ENCODE data around the gene ZNF785. TPM values are rescaled to one million over a fixed set of nuclear protein-coding genes. Genes with fewer than 3 reads are reported as not detected.

Gene ZNF785
- total and polyA plus RNA-seq, 2 of the 13 experiments (the other 11 are each of a cell fraction or from before 2014, with no cell fraction given) = 0.01 TPM; not detected in 1

DNA sequence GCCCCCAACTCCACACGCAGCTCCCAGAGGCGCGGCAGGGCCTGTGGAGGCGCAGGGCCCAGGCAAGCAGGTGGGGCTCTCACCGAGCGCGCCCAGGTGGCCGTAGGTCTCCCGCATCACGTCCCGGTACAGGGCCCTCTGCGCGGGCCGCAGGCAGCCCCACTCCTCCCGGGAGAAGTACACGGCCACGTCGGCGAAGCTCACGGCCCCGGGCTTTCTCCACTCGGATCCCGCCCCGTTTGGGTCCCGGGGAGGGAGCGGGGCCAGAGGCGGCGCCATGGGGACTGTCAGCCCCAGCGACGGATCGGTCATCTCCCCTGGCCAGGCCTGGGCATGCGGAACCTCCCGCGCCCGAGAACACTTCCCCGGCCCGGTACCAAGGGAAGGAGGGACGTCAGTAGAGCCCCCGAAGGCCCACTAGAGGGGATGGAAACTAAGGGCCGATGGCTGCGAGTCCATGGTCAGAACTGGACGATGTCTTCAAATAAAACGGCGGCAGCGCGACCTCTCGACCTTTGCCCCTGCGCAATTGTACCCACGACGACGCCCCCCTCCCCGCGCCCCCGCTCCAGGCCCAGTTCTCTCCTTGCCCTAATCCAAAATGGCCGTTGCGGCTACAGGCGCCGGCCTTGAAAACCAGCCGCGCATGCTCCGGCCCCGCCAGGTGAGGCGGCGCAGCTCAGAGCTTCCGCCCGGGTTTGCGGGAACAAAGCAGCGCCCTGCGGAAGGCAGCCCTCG is 51.0 kb downstream of the ZNF785 start, which contains the start of gene ZNF747 (continued):
- TF ChIP-seq, protein P1, sequence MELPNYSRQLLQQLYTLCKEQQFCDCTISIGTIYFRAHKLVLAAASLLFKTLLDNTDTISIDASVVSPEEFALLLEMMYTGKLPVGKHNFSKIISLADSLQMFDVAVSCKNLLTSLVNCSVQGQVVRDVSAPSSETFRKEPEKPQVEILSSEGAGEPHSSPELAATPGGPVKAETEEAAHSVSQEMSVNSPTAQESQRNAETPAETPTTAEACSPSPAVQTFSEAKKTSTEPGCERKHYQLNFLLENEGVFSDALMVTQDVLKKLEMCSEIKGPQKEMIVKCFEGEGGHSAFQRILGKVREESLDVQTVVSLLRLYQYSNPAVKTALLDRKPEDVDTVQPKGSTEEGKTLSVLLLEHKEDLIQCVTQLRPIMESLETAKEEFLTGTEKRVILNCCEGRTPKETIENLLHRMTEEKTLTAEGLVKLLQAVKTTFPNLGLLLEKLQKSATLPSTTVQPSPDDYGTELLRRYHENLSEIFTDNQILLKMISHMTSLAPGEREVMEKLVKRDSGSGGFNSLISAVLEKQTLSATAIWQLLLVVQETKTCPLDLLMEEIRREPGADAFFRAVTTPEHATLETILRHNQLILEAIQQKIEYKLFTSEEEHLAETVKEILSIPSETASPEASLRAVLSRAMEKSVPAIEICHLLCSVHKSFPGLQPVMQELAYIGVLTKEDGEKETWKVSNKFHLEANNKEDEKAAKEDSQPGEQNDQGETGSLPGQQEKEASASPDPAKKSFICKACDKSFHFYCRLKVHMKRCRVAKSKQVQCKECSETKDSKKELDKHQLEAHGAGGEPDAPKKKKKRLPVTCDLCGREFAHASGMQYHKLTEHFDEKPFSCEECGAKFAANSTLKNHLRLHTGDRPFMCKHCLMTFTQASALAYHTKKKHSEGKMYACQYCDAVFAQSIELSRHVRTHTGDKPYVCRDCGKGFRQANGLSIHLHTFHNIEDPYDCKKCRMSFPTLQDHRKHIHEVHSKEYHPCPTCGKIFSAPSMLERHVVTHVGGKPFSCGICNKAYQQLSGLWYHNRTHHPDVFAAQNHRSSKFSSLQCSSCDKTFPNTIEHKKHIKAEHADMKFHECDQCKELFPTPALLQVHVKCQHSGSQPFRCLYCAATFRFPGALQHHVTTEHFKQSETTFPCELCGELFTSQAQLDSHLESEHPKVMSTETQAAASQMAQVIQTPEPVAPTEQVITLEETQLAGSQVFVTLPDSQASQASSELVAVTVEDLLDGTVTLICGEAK (IDR thresholded peaks at IDR 0.05) = 0 out of 2 replicates have a peak, but pooled peaks have one; percentile 16
- TF ChIP-seq, protein P1 (CRISPR knock-in tag; IDR thresholded peaks at IDR 0.05) = peak; percentile 66
- TF ChIP-seq MED13 (CRISPR knock-in tag; IDR thresholded peaks at IDR 0.05) = peak; percentile 49; the same call in 1 of the 2 replicates
- TF ChIP-seq, protein P2, sequence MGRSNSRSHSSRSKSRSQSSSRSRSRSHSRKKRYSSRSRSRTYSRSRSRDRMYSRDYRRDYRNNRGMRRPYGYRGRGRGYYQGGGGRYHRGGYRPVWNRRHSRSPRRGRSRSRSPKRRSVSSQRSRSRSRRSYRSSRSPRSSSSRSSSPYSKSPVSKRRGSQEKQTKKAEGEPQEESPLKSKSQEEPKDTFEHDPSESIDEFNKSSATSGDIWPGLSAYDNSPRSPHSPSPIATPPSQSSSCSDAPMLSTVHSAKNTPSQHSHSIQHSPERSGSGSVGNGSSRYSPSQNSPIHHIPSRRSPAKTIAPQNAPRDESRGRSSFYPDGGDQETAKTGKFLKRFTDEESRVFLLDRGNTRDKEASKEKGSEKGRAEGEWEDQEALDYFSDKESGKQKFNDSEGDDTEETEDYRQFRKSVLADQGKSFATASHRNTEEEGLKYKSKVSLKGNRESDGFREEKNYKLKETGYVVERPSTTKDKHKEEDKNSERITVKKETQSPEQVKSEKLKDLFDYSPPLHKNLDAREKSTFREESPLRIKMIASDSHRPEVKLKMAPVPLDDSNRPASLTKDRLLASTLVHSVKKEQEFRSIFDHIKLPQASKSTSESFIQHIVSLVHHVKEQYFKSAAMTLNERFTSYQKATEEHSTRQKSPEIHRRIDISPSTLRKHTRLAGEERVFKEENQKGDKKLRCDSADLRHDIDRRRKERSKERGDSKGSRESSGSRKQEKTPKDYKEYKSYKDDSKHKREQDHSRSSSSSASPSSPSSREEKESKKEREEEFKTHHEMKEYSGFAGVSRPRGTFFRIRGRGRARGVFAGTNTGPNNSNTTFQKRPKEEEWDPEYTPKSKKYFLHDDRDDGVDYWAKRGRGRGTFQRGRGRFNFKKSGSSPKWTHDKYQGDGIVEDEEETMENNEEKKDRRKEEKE (IDR thresholded peaks at IDR 0.05) = no peak
- TF ChIP-seq ZNF331 (CRISPR knock-in tag; IDR thresholded peaks at IDR 0.05) = peak; percentile 72; the same call in 1 of the 2 replicates
- TF ChIP-seq, protein P3, sequence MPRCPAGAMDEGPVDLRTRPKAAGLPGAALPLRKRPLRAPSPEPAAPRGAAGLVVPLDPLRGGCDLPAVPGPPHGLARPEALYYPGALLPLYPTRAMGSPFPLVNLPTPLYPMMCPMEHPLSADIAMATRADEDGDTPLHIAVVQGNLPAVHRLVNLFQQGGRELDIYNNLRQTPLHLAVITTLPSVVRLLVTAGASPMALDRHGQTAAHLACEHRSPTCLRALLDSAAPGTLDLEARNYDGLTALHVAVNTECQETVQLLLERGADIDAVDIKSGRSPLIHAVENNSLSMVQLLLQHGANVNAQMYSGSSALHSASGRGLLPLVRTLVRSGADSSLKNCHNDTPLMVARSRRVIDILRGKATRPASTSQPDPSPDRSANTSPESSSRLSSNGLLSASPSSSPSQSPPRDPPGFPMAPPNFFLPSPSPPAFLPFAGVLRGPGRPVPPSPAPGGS (CRISPR knock-in tag; IDR thresholded peaks at IDR 0.05) = no peak
- TF ChIP-seq RBM22 (optimal IDR thresholded peaks at IDR 0.05; ENCODE audit: low read length) = no peak
- no peak; the same call in 1 of the 2 replicates for TF ChIP-seq ZNF460 (CRISPR knock-in tag; IDR thresholded peaks at IDR 0.05; ENCODE audit: borderline replicate concordance)
- peak; percentile 80; the same call in 1 of the 2 replicates for TF ChIP-seq MXD4 (CRISPR knock-in tag; IDR thresholded peaks at IDR 0.05)
- peak; percentile 96 for TF ChIP-seq DMAP1 (CRISPR knock-in tag; IDR thresholded peaks at IDR 0.05)
- TF ChIP-seq ZNF644 (CRISPR knock-in tag; IDR thresholded peaks at IDR 0.05; ENCODE audit: low read depth) = no peak
- TF ChIP-seq ZMYM2 (CRISPR knock-in tag; IDR thresholded peaks at IDR 0.05) = peak; percentile 76; the same call in 1 of the 2 replicates
- no peak for TF ChIP-seq ZFP62 (CRISPR knock-in tag; IDR thresholded peaks at IDR 0.05)
- TF ChIP-seq ZNF570 (CRISPR knock-in tag; IDR thresholded peaks at IDR 0.05; ENCODE audit: borderline replicate concordance) = no peak
- TF ChIP-seq MED8 (CRISPR knock-in tag; IDR thresholded peaks at IDR 0.05; ENCODE audit: insufficient replicate concordance) = peak; percentile 85
